ENCODE measurements around the gene TLR2.

The TLR2 gene

DNA sequence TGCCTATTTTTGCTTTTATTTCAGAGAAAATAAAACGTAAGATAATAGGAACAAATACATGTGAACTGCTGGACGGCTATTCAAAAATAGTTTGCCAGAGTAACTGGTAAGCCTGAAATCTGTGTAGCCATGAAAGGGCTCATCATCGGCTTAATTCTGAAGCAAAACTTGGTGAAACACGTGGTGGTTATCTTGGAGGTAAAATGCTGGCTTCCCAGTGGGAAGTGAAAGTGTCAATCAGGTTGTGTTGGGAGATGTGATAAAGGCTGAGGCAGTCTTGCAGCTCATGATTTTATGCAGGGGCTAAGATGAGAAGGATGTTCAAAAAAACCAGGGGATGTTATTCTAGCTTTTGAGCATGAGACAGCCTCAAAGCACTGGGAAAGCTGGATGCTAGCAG lies 36.1 kb upstream of the TLR2 start:
- DNase-seq (ENCODE audit: low read depth) = no peak
- in situ Hi-C loops (cut with HindIII; ENCODE audit: low sequenced_read_pairs) = no loop called here
- TF ChIP-seq, protein P1, sequence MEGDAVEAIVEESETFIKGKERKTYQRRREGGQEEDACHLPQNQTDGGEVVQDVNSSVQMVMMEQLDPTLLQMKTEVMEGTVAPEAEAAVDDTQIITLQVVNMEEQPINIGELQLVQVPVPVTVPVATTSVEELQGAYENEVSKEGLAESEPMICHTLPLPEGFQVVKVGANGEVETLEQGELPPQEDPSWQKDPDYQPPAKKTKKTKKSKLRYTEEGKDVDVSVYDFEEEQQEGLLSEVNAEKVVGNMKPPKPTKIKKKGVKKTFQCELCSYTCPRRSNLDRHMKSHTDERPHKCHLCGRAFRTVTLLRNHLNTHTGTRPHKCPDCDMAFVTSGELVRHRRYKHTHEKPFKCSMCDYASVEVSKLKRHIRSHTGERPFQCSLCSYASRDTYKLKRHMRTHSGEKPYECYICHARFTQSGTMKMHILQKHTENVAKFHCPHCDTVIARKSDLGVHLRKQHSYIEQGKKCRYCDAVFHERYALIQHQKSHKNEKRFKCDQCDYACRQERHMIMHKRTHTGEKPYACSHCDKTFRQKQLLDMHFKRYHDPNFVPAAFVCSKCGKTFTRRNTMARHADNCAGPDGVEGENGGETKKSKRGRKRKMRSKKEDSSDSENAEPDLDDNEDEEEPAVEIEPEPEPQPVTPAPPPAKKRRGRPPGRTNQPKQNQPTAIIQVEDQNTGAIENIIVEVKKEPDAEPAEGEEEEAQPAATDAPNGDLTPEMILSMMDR (IDR thresholded peaks at IDR 0.05; ENCODE audit: low read depth, low read length, missing control alignments) = no peak
- no peak overlapping the region for H3K4me3 ChIP-seq (ENCODE audit: low read depth, low read length)

DNA sequence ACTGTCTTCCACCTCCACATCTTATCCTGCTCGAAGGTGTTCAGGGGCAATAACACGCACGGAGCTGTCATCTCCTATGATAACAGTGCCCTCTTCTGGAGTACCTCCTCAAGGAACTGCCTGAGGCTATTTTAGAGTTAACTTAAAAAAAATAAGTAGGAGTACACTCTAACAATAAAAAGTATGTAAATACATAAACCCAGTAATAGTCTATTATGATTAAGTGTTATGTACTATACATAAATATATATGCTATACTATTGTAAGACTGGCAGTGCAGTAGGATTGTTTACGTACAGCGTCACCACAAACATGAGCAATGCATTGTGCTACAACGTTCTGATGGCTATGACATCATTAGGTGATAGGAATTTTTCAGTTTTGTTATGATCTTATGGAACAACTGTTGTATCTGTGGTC lies 34.5 kb upstream of the TLR2 start:
- no peak for DNase-seq (ENCODE audit: low read depth)
- in situ Hi-C loops (cut with HindIII; ENCODE audit: low sequenced_read_pairs) = no loop called here
- H3K4me3 ChIP-seq (ENCODE audit: low read depth, low read length) = no peak overlapping the region
- TF ChIP-seq, protein P1 (IDR thresholded peaks at IDR 0.05; ENCODE audit: low read depth, low read length, missing control alignments) = peak; percentile 13

DNA sequence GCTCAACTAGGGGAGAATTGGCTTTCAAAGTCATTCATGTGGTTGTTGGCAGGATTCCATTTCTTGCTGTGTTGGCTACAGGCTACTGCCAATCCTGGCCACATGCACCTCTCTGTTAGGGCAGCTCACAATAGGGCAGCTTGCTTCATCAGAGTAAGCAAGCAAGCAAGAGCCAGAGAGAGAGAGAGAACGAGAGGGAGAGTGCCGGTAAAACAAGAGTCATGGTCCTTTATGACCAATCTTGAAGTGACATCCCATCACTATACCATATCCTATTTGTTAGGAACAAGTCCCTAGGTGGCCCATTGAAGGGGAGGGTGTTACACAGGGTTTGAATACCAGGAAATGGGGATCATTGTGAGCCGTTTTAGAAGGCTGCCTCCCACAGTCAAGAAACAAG lies 33.0 kb upstream of the TLR2 start:
- in situ Hi-C loops (cut with HindIII; ENCODE audit: low sequenced_read_pairs) = no loop called here
- H3K4me3 ChIP-seq (ENCODE audit: low read depth, low read length) = no peak overlapping the region
- peak; percentile 53 for DNase-seq (ENCODE audit: low read depth)
- TF ChIP-seq, protein P1 (IDR thresholded peaks at IDR 0.05; ENCODE audit: low read depth, low read length, missing control alignments) = no peak

DNA sequence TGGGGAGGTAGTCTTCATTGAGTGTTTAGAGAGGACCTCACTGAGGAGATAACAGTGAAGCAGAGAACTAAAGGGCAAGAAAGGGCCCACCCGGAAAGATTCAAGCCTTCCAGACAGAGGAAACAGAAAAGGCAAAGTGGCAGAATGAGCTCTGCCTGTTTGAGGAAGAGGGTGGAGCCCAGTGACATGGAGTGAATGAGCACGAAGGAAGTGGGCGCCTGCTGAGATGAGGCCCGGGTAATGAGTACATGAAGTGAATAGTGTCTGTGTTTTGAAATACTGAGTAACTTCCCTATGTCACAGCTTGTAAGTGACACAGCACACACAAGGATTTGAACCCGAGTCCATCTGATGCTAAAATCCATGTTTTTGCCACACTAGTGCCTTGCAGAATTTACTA lies 32.5 kb upstream of the TLR2 start:
- TF ChIP-seq, protein P1 (IDR thresholded peaks at IDR 0.05; ENCODE audit: low read depth, low read length, missing control alignments) = no peak
- H3K4me3 ChIP-seq (ENCODE audit: low read depth, low read length) = no peak overlapping the region
- no peak for DNase-seq (ENCODE audit: low read depth)
- in situ Hi-C loops (cut with HindIII; ENCODE audit: low sequenced_read_pairs) = no loop called here

DNA sequence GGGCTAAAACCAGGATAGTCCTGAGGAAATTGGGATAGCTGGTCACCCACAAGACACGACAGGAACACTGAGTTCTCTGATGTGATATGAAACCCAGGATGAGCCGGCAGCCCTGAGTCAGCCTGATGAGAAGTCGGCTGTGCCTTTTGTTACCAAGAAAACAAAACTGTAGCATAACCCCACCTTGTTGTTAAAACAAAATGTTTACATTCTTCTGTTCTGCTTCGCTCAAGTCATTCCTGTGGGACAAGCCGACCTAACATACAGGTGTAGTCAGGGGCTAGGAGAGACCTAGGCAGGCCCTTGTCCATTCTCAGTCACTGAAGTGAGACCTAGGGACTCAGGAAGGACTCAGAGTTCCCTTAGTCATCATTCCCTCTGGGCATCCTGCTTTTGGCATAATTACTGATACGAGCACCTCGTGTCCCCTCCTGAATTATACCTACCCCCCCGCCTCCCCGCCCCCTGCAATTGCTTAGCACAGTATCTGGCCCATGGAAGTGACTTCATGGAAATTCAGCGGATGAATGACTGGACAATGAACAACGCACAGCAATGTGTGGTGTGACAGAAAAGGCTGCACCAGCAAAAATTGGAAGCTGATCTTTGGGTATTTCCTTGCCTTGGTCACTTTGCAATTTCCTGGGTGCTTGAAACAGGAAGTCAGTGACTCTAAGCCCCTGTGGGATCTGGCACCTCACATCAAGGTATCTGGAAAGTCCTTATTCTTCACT lies 31.9 kb upstream of the TLR2 start:
- in situ Hi-C loops (cut with HindIII; ENCODE audit: low sequenced_read_pairs) = no loop called here
- no peak for DNase-seq (ENCODE audit: low read depth)
- H3K4me3 ChIP-seq (ENCODE audit: low read depth, low read length) = no peak overlapping the region
- TF ChIP-seq, protein P1 (IDR thresholded peaks at IDR 0.05; ENCODE audit: low read depth, low read length, missing control alignments) = no peak

DNA sequence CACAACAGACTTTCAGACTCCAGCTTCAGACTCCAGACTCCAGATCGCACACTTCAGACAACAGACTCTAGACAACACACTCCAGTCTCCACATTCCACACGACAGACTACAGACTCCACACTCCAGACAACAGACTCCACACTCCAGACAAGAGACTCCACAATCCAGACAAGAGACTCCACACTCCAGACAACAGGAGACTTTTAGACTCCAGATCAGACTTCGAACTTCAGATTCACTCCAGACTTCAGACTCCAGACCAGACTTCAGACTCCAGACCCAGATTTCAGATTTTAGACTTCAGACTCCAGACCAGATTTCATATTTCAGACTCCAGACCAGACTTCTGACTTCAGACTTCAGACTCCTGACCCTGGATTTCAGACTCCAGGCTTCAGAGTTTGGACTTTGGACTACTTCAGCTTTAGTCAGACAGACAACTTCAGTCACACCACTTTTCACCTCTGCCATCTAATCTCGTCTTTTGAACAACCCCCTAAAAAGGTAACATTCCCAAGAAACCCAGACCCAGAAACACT lies 29.0 kb upstream of the TLR2 start:
- TF ChIP-seq, protein P1 (IDR thresholded peaks at IDR 0.05; ENCODE audit: low read depth, low read length, missing control alignments) = no peak
- in situ Hi-C loops (cut with HindIII; ENCODE audit: low sequenced_read_pairs) = no loop called here
- no peak for DNase-seq (ENCODE audit: low read depth)
- H3K4me3 ChIP-seq (ENCODE audit: low read depth, low read length) = no peak overlapping the region
